Fibroblast of skin of back (primary cell): ENCODE measurements around the gene CDC42EP3.
A peak's percentile ranks its signal among the peaks of the same experiment; 100 is the strongest.

Source experiments
- DNase-seq: peaks from one replicate; pipeline ENCODE4 v3.0.0-alpha.2; 2013

CDC42EP3 gene

DNA sequence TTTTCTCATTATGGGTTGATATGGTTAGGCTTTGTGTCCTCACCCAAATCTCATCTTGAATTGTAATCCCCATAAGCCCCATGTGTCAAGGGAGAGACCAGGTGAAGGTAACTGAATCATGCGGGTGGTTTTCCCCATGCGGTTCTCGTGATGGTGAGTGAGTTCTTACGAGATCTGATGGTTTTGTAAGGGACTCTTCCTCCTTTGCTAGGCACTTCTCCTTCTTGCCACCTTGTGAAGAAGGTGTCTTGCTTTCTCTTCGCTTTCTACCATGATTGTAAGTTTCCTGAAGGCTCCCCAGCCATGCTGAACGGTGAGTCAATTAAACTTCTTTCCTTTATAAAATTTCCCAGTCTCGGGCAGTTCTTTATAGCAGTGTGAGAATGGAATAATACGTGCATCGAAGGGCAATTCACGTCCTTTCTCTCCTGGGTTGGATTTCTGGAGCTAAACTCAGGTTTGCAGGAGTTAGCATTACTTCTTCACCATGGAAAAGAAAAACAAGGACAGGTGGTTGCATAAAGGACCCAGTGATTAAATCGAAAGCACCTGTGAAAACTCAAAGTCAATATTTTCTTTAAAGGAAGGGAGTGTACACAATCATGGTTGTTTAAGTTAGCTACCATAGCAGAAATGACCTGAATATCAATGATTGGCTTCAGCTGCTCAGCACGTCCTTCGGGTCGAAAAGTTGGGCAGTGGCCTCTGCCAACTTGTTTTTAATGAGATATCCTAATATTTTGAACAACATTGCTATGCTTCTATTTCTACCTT is 54.1 kb downstream of the CDC42EP3 start:
- DNase-seq: no peak

DNA sequence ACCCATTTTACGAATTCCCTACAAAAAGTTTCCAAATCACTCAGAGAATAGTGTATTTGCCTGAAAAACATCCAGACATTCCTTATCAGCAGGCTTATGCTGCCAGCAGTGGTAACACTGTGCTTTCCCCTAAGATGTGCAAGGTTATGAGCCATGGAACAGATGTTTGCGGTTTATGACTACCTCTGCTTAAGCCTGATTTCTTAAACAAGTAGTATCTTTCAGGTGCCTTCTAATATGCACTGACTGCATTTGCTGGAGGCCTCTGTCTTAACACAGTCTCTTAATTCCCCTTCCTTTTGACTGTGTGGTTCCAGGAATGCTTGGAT is 54.8 kb downstream of the CDC42EP3 start:
- DNase-seq: peak; percentile 40

DNA sequence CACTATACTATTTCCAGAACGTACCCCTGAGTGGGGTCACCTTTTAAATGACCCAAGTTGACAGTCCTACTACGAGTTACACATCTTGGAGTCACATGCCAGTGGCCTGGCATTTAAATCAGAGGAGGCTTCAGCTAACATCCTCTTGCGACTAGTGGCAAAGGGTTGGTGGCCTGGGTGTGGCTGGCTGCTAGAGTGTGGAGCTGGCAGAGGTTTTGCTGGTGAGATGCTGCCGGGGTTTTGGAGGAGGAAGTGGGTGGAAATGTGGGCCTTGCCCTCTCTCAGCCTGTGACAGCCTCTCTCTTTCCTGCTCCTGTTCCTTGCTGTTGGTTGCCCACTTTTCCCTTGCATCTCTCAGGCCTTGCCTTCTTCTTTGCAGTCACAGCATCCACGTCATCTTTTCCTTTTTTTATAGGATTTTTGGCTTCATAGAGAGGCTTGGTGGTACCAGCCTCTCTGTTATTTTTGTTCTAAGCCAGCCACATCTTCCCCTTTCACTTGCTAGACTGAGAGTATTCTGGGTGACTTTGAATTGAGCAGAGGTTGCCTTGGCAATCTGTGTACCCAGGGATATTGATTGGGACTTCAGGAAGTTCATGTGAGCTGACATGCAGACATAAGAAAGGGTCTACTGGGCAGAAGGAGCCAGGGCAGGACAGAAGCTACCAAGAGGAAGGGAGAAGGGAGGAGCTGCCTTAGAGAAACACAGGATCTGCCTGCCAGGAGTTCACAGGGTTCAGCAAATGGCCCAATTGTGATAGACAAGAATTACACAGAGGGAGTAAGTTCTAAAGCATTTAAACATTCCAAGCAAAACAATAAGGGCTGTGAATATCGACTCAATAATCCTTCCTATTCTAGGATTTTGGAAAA is 55.4 kb downstream of the CDC42EP3 start:
- DNase-seq: no peak

DNA sequence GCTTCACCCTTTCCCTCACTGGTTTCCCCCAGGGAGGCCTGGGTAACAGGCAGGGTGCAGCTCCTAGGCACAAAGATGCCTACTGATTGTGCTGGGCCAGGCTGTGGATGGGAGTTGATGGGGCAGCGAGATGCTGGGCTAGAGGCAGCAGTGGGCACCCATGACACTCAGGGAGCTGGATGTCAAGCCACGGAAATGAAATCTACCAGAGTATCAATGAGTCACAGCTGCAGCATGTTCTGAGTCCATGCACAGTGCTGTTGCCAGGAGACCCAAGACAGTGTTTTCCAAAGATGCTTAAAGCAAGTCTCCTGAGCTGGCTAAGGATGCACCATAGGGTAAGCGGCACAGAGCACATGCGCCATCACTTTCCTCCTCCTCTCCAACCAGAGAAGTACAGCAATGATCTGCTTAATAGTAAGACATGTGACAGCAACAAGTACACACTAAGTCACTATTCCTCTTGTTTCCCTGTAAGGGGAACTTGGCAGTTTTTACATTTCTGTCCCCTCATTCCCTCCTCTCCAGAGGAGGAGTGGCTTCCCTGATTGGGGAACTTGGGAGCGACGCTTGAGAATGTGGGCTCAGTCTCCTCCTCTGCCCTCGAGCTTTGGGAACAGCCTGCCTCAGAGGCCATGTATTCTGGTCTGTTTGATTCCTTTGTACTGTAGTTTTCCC is 57.2 kb downstream of the CDC42EP3 start:
- DNase-seq: peak; percentile 93

DNA sequence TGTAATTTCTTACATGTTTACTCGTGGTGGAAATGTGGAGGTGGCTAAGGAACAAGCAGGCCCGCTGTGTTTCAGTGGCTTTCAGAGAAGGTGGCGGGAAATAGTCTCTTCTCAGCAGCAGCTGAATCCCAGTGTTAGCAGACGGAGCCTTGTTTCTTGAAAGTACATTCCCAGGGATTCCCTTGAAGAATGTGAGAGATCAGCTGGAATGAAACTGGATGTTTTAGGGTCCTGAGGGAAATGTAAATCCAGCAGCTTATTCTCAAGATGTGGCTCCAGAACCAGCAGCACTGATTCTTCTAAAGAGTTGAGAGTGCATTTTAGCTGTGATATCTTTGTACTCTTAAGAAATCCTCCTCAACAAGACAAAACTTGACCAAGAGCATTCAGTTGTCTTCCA is 59.1 kb downstream of the CDC42EP3 start:
- peak; percentile 53 for DNase-seq

DNA sequence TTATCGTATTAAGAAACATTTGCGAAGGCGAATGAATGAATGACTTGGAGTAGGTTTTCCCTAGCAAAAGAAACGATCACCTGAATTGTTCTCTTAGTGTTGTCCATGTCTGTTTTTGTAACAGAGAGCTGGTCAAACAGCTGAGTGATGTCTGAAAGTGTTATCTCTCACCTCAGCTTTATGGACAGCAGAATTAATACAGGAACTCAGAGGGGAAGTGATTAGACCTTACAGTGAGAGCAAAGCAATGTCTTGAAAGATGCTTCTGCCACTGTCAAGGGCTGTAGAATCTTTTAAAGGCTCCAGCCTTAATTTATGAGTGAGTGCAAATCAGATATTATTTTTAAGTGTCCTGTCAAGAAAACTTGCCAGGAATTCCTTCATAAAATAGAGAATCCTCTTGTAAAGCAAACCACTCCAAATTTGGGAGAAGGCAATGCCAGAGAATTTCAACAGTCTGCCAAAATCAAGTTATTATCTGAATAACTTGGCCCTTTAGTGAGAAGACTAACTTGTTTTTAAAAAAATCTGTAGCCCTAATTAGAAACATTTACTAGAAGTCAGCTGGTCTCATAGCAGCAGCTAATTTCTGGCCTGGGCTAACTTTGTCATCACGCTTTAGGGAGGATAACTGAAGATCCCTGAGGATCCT is 60.7 kb downstream of the CDC42EP3 start:
- peak; percentile 68 for DNase-seq

DNA sequence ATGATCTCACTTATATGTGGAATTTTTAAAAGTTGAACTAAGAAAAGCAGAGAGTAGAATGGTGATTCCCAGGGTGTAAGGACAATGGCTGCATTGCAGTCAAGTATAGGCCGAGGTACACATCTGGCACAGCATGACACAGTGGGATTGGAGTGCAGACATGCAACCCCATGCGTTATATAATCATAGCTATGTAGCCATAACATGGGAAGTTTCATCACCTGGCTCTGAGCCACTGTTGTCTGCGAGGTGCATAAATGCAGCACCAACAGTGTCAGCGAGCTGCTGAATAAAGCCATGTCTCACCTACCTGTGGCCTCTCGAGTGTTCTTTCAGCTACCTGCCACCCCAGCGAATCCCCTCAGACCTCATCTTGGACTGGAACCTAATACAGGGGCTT is 61.7 kb downstream of the CDC42EP3 start:
- no peak for DNase-seq

DNA sequence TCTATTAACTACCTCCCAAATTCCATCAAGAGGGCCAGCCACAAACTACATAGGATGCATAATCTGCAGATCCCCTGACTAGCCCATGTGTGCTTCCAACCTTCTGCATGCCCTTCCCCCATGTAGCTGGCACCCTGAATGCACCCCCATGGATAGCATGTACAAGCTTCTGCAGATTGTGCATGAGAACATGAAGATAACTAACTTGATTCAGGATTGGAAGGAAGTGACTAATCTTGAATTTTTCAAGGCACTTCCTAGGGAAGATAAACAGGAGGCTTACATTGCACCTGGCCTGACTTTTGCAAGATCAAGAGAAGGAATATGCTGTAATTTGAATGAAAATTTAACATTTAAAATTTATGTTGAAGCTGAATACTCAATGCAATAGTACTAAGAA is 66.7 kb downstream of the CDC42EP3 start:
- DNase-seq: no peak

DNA sequence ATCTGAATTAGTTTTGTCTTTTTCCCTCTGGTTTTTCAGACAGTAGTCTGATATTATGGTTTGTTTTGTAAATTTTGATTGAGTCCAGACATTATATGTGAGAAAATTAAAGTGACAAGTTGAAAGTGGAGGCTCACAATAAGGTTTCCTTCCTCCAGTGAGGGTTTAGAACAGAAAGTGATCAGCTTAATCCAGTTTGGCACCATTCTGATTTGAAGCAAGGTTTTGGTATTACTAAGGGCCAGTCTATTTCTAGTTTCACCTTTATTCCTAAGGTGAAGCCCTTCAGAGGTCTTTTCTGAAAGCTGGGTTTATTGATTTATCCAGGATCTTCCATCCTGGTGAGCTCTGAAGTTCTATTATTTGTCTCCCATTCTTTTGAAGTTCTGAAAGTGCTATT is 68.7 kb downstream of the CDC42EP3 start:
- DNase-seq: no peak

DNA sequence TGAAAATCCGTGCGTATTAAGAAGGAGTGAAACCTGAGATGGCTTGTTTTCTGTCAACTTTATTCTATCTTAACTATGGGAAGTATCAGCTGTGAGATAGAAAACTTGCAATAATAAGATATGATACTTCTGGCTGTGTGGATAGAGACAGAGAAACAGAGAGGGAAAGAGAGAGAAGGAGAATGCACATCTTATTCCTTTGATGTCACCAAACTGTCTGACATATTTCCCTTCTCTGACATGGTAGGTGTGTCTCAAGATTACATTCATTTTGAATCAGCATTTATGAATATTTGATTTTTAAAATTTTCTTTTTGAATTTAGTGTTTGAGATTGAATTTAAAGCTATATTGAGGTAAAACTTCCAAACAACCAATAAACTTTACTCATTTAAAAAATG is 69.4 kb downstream of the CDC42EP3 start:
- no peak for DNase-seq

DNA sequence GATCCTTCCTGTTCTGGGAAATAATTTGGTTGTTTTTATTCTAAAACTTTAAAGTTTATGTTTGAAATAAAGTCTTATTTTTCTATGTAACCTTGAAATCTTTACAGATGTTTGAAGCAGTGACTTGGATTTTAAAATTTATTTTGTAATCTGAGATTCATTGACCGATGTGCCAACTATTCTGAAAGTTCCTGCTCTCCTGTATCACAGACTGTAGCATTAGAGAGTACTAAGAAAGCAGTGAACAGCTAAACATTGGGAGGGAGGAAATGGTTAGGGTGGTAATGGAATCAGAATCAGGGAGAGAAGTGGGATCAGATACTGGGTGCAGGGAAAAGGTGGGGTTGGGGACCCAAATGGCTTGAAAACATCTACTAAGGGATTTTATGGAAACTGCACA is 69.9 kb downstream of the CDC42EP3 start:
- no peak for DNase-seq

DNA sequence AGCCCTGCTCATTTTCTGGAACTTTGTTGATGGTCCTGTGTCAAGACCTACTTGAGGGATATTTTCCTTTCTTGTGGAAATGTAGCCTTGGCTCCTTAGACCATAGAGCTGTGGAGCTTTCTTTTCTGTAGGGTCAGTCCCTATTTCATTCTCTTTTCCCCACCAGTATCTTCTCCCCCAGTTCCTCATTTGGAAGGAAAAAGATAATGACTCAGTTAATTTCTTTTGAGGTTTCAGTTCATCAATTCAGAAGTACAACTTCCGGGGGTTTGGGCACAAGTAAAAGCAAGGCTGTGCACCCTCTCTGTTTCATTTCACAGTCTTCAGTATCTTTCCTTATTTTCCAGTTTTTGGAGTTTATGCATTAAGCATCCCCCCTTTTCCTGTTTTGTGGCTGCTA is 70.7 kb downstream of the CDC42EP3 start:
- no peak for DNase-seq

DNA sequence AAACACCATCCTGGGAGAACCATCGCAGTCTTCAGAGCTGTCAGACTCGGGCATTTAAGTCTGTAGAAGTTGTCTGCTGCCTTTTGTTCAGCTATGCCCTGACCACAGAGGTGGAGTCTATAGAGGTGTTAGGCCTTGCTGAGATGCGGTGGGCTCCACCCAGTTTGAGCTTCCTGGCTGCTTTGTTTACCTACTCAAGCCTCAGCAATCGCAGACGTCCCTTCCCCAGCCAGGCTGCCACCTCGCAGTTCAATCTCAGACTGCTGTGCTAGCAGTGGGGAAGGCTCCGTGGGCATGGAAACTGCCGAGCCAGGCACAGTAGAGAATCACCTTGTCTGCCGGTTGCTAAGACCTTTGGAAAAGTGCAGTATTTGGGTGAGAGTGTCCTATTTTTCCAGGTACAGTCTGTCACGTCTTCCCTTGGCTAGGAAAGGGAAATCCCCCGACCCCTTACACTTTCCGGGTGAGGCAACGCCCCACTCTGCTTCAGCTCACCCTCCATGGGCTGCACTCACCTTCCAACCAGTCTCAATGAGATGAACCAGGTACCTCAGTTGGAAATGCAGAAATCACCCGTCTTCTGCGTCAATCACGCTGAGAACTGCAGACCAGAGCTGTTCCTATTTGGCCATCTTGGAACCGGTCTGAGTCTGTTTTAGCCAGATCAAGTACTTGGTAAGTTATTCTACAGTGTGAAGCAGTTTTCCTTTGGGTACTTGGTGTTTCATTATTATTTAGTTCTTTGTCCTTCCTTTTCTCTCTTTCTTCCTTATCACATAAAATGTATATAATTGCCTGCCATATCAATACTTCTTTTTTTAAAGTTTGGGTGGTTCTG is 71.5 kb downstream of the CDC42EP3 start:
- DNase-seq: no peak

DNA sequence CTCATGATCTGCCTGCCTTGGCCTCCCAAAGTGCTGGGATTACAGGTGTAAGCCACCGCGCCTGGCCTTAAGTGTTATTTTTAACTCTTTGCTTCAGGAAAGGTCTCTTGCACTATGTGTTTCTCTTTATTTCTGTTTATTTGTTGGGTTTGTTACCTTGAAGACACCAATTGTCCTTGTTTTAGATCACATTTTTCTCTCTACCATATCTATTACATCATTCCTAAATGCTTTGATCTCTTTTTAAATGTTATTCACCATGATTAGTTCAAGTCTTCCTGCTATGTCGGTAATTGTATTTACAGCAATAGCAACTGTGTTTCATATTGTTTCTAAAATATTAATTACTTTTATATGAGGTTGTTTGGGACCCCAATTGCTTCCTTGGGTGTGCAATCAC is 77.7 kb downstream of the CDC42EP3 start:
- no peak for DNase-seq

DNA sequence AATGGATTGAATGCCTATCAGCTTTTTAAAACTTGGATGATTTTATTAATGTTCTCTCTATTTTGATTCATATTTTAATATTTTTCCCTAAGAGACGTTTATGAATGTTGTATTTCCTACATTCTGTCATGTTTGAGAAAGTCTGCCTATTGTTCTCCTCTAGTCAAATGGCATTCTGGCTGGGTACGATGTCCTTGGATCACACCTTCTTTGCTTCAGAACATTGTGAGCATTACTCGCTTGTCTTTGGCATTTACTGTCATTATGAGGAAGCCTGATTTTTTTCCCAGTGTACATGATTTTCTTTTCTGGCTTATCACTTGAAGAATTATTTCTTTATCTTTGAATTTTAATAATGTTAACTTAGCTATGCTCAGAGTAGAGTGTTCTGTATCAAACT is 78.4 kb downstream of the CDC42EP3 start:
- DNase-seq: no peak
